GM23338 (cell line): Measurements from ENCODE around the gene SORBS1. TPM values are rescaled to one million over a fixed set of nuclear protein-coding genes. Genes with fewer than 3 reads are reported as not detected.

Experiments used
- ATAC-seq: fragments of 200-7000 bp; cut with Tn5 transposase; 3 replicates; pipeline ENCODE4 v1.9.1; 2020
- DNase-seq: peaks from one replicate; pipeline ENCODE4 v3.0.0-alpha.2; 2015; ENCODE audit warnings: low spot score
- H2AFZ ChIP-seq: fragments of 200-600 bp; sonication (generic); 2 replicates; pipeline ENCODE4 v1.8.0; 2016; ENCODE audit warnings: antibody characterized with exemption, mild to moderate bottlenecking, moderate library complexity
- H3F3A ChIP-seq: fragments of 200-600 bp; sonication (generic); replicated peaks from 2 replicates; pipeline ENCODE4 v1.8.0; 2017; ENCODE audit warnings: antibody characterized with exemption, mixed run types, low read depth
- H3K27ac ChIP-seq: fragments of 200-600 bp; sonication (generic); 2 replicates; pipeline ENCODE4 v1.6.1; 2016; ENCODE audit warnings: low read depth
- H3K27me3 ChIP-seq: fragments of 200-600 bp; sonication (generic); 2 replicates; pipeline ENCODE4 v1.8.0; 2016; ENCODE audit warnings: mild to moderate bottlenecking, mixed run types, moderate library complexity; ENCODE audit not compliant: insufficient read depth
- H3K36me3 ChIP-seq: fragments of 200-600 bp; sonication (generic); 2 replicates; pipeline ENCODE4 v1.8.0; 2016; ENCODE audit warnings: mild to moderate bottlenecking; ENCODE audit not compliant: insufficient read depth
- H3K4me1 ChIP-seq: fragments of 200-600 bp; sonication (generic); 2 replicates; pipeline ENCODE4 v1.8.0; 2016; ENCODE audit warnings: mild to moderate bottlenecking, moderate library complexity; ENCODE audit not compliant: insufficient read depth
- H3K4me2 ChIP-seq: fragments of 200-600 bp; sonication (generic); 2 replicates; pipeline ENCODE4 v1.7.1; 2017; ENCODE audit warnings: mixed run types
- H3K4me3 ChIP-seq: fragments of 200-600 bp; sonication (generic); 2 replicates; pipeline ENCODE4 v1.6.1; 2016; ENCODE audit warnings: mixed run types
- H3K79me2 ChIP-seq: fragments of 200-600 bp; sonication (generic); replicated peaks from 2 replicates; pipeline ENCODE4 v1.8.0; 2017; ENCODE audit warnings: mild to moderate bottlenecking; ENCODE audit not compliant: insufficient read depth
- H3K9me2 ChIP-seq: fragments of 200-600 bp; sonication (generic); 2 replicates; pipeline ENCODE4 v1.8.0; 2017; ENCODE audit not compliant: insufficient read depth
- H4K20me1 ChIP-seq: fragments of 200-600 bp; sonication (generic); replicated peaks from 2 replicates; pipeline ENCODE4 v1.8.0; 2017; ENCODE audit warnings: mild to moderate bottlenecking; ENCODE audit not compliant: insufficient read depth
- H3K27ac Mint-ChIP-seq: 2 replicates; pipeline ENCODE4 v1.8.0; 2020; ENCODE audit warnings: inconsistent platforms, mild to moderate bottlenecking, moderate library complexity, mixed read lengths
- H3K27me3 Mint-ChIP-seq: 3 replicates; pipeline ENCODE4 v1.8.0; 2022; ENCODE audit warnings: low read depth, mild to moderate bottlenecking, moderate library complexity, mixed read lengths, inconsistent platforms; ENCODE audit not compliant: insufficient read depth, poor library complexity
- H3K36me3 Mint-ChIP-seq: 3 replicates; pipeline ENCODE4 v1.8.0; 2021; ENCODE audit warnings: low read depth, mild to moderate bottlenecking, inconsistent platforms, moderate library complexity, mixed read lengths
- H3K4me1 Mint-ChIP-seq: 3 replicates; pipeline ENCODE4 v1.8.0; 2020; ENCODE audit warnings: mild to moderate bottlenecking, inconsistent platforms, mixed read lengths
- H3K4me3 Mint-ChIP-seq: 3 replicates; pipeline ENCODE4 v1.8.0; 2021; ENCODE audit warnings: moderate library complexity, mild to moderate bottlenecking, inconsistent platforms, mixed read lengths
- H3K9me3 Mint-ChIP-seq: 3 replicates; pipeline ENCODE4 v1.8.0; 2020; ENCODE audit warnings: moderate library complexity, mild to moderate bottlenecking, inconsistent platforms, mixed read lengths
- CREB1 ChIP-seq: fragments of 250-450 bp; sonication (Bioruptor Pico); IDR thresholded peaks from 2 replicates; pipeline ENCODE4 v1.5.0; 2020; ENCODE audit warnings: low read depth, mild to moderate bottlenecking, moderate library complexity
- NANOG ChIP-seq: IDR thresholded peaks from 2 replicates; pipeline ENCODE4 v1.6.1; 2016; ENCODE audit warnings: antibody characterized with exemption, borderline replicate concordance
- ZNF462 ChIP-seq: fragments of 250-450 bp; sonication (Bioruptor Pico); IDR thresholded peaks from 2 replicates; pipeline ENCODE4 v1.5.0; 2020; ENCODE audit warnings: mild to moderate bottlenecking, moderate library complexity
- polyA plus RNA-seq: library from polyadenylated mRNA; unstranded; fragments of >200 nt; fragmentation: Nextera tagmentation; extraction: Ambion mirVana; gene quantifications from 2 replicates; pipeline ENCODE4 v1.2.1, GENCODE V29; 2016
- total RNA-seq: library from RNA; depleted of rRNA; stranded (reverse); fragments of >200 nt; shearing (Covaris generic); gene quantifications from 2 replicates; pipeline ENCODE4 v1.2.3, GENCODE V29; 2014

The SORBS1 gene
- total and polyA plus RNA-seq, 2 experiments from 2014 or later = 47.7 to 51.5 TPM

DNA sequence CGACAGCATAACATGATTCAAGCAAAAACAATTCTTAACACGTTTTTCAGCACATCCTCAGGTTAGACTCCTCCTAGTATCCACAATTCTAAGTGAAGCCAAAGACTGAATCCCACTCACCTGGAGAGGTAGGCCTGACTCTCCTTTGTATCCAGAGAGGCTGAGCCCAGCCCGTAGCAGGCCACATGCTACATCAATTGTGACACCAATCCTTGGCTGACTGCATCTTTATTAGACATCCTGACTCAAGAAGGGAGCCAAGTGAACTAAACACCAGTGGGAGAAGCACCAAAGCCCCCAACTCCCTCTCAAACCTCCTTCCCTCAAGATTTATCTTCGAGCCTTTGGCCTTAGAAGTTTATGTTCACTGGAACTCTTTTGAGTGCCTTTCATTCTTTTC is 144.9 kb downstream of the SORBS1 start (continued):
- no peak for TF ChIP-seq ZNF462 (CRISPR knock-in tag)
- TF ChIP-seq CREB1 (CRISPR knock-in tag) = no peak

- ATAC-seq = peak; percentile 69
- no peak overlapping the region for H2AFZ ChIP-seq
These were observed 145.5 kb downstream of the SORBS1 start for GRCh38 chr10:95415621-95416031.

More at GRCh38 chr10:95415621-95416031, 145.5 kb downstream of the SORBS1 start:
- Histone ChIP-seq H3K36me3 (no peaks in the 10 kb centered on the region), H3K27ac (peak overlapping the region; percentile 88), H3K4me1 (peaks cover 22% of the 10 kb centered on the region), H4K20me1 (no peaks in the 10 kb centered on the region), H3F3A (no peaks in the 10 kb centered on the region), H3K4me2 (0 out of 2 replicates have a peak overlapping the region, but pooled peaks have one; percentile 23), H3K79me2 (no peaks in the 10 kb centered on the region), H3K9me2 (no peaks in the 10 kb centered on the region), H3K27me3 (no peaks in the 10 kb centered on the region), H3K4me3 (no peak overlapping the region)
- peak; percentile 36 for DNase-seq
- TF ChIP-seq NANOG = no peak
- TF ChIP-seq CREB1 (CRISPR knock-in tag) = no peak
- H3K27ac Mint-ChIP-seq = no peak overlapping the region; the same call in 1 of the 2 replicates
- H3K4me1 Mint-ChIP-seq = peaks cover 41% of the 10 kb centered on the region
- peaks cover 6% of the 10 kb centered on the region for H3K27me3 Mint-ChIP-seq
- no peak overlapping the region for H3K4me3 Mint-ChIP-seq
- H3K9me3 Mint-ChIP-seq = no peaks in the 10 kb centered on the region
- H3K36me3 Mint-ChIP-seq = peaks cover 4% of the 10 kb centered on the region; the same call in 1 of the 3 replicates
